CD4-positive, alpha-beta T cell (primary cell): Measurements from ENCODE around the gene CALCOCO2. TPM values are rescaled to one million over a fixed set of nuclear protein-coding genes. Genes with fewer than 3 reads are reported as not detected.

ENCODE experiments used
- ATAC-seq: fragments of 200-7000 bp; cut with Tn5 transposase; one replicate; pipeline ENCODE4 v1.10.0; 2022; ENCODE audit warnings: mild to moderate bottlenecking; ENCODE audit not compliant: poor library complexity
- CTCF ChIA-PET: fragments of 350-600 bp; sonication (Branson Sonifier 250); formaldehyde crosslinking; loops from one replicate; lab custom pipeline; 2021; ENCODE audit warnings: antibody characterized with exemption, inconsistent platforms; lab: Charles Lee
- POLR2A ChIA-PET: fragments of 350-600 bp; sonication (Branson Sonifier 250); formaldehyde crosslinking; loops from one replicate; lab custom pipeline; 2021; ENCODE audit warnings: antibody characterized with exemption, inconsistent platforms; lab: Charles Lee
- DNase-seq, 14 experiments: peaks; one replicate each; pipeline ENCODE4 v3.0.0-alpha.2; 2013 to 2020; ENCODE audit warnings: mixed read lengths in 2 of 14
- H3K27ac ChIP-seq, 2 donors: one replicate each; pipeline versions ENCODE4 v1.5.1 to v1.7.0; 2013; ENCODE audit warnings: low read length in 2 of 2, low read depth in 1 of 2, mild to moderate bottlenecking in 1 of 2
- H3K27me3 ChIP-seq, 2 experiments: 1 replicate in 1 of 2; 2 replicates in 1 of 2; pipeline versions ENCODE4 v1.6.1 to v1.7.0; 2013; ENCODE audit warnings: low read length in 2 of 2, control low read depth in 1 of 2, mild to moderate bottlenecking in 1 of 2, moderate library complexity in 1 of 2; ENCODE audit not compliant: insufficient read depth in 2 of 2, control insufficient read depth in 1 of 2
- H3K36me3 ChIP-seq: one replicate; pipeline ENCODE4 v1.6.1; 2013; ENCODE audit warnings: low read length, control low read depth; ENCODE audit not compliant: insufficient read depth
- H3K4me1 ChIP-seq: one replicate; pipeline ENCODE4 v1.6.1; 2013; ENCODE audit warnings: low read length, control low read depth; ENCODE audit not compliant: insufficient read depth
- H3K4me3 ChIP-seq: one replicate; pipeline ENCODE4 v1.5.1; 2013; ENCODE audit warnings: mild to moderate bottlenecking, low read length, moderate library complexity
- H3K9me3 ChIP-seq, 2 experiments: 1 replicate in 1 of 2; 2 replicates in 1 of 2; pipeline versions ENCODE4 v1.6.1 to v1.7.0; 2013; ENCODE audit warnings: low read length in 2 of 2, mild to moderate bottlenecking in 2 of 2, control low read depth in 1 of 2, moderate library complexity in 1 of 2; ENCODE audit not compliant: control insufficient read depth in 1 of 2, insufficient read depth in 1 of 2
- H3K27ac Mint-ChIP-seq: one replicate; pipeline ENCODE4 v1.8.0; 2020; ENCODE audit warnings: mixed read lengths
- H3K27me3 Mint-ChIP-seq: one replicate; pipeline ENCODE4 v1.8.0; 2021; ENCODE audit warnings: mixed read lengths
- H3K36me3 Mint-ChIP-seq: one replicate; pipeline ENCODE4 v1.8.0; 2021; ENCODE audit warnings: low read depth, mixed read lengths
- H3K4me1 Mint-ChIP-seq: one replicate; pipeline ENCODE4 v1.8.0; 2021; ENCODE audit warnings: low read depth, mixed read lengths
- H3K4me3 Mint-ChIP-seq: one replicate; pipeline ENCODE4 v1.8.0; 2020; ENCODE audit warnings: mild to moderate bottlenecking, mixed read lengths
- H3K9me3 Mint-ChIP-seq: one replicate; pipeline ENCODE4 v1.8.0; 2020; ENCODE audit warnings: mixed read lengths
- intact Hi-C, 2 experiments: fragments of 100-400 bp; cut with DNase I in 1 of 2; cut with micrococcal nuclease in 1 of 2; formaldehyde crosslinking; loops; one replicate each; pipeline versions ENCODE4 v1.15.1 to v1.9.0; 2023 to 2025; cut with DNase I, micrococcal nuclease
- total RNA-seq, 174 experiments: library from RNA in 2 of 174; stranded (reverse) in 2 of 174; gene quantifications; one replicate each; pipeline ENCODE4 v1.2.3 and lab custom pipeline; 2021 to 2026
- TF ChIP-seq, protein P1 (sequence below): fragments of 200-600 bp; IDR thresholded peaks from one replicate; pipeline ENCODE4 v1.8.0; 2022; ENCODE audit warnings: antibody characterized with exemption, mild to moderate bottlenecking

The CALCOCO2 gene
- total RNA-seq, 2 experiments from 2014 or later = 140 to 142 TPM

- intact Hi-C loops = no loop called here
- CTCF ChIA-PET = interaction anchor here (1.4 kb wide), 1 partner anchor 25 kb away, joined by 4 read pairs; no protein-coding TSS in a partner anchor
- H3K4me3 ChIP-seq = no peak overlapping the region
- H3K27me3 ChIP-seq = no peaks in the 10 kb centered on the region
- peak; percentile 41 for ATAC-seq
- H3K4me3 Mint-ChIP-seq = no peak overlapping the region
- TF ChIP-seq, protein P1, sequence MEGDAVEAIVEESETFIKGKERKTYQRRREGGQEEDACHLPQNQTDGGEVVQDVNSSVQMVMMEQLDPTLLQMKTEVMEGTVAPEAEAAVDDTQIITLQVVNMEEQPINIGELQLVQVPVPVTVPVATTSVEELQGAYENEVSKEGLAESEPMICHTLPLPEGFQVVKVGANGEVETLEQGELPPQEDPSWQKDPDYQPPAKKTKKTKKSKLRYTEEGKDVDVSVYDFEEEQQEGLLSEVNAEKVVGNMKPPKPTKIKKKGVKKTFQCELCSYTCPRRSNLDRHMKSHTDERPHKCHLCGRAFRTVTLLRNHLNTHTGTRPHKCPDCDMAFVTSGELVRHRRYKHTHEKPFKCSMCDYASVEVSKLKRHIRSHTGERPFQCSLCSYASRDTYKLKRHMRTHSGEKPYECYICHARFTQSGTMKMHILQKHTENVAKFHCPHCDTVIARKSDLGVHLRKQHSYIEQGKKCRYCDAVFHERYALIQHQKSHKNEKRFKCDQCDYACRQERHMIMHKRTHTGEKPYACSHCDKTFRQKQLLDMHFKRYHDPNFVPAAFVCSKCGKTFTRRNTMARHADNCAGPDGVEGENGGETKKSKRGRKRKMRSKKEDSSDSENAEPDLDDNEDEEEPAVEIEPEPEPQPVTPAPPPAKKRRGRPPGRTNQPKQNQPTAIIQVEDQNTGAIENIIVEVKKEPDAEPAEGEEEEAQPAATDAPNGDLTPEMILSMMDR = no peak
- no peaks in the 10 kb centered on the region for H3K9me3 Mint-ChIP-seq
- no peaks in the 10 kb centered on the region for H3K27me3 Mint-ChIP-seq
- DNase-seq = no peak
- H3K9me3 ChIP-seq = no peaks in the 10 kb centered on the region
- peaks cover 67% of the 10 kb centered on the region for H3K36me3 ChIP-seq
- peaks cover 77% of the 10 kb centered on the region for H3K36me3 Mint-ChIP-seq
- H3K4me1 ChIP-seq = no peaks in the 10 kb centered on the region
- POLR2A ChIA-PET = no interaction called here
- H3K4me1 Mint-ChIP-seq = no peaks in the 10 kb centered on the region
- H3K27ac ChIP-seq = no peak overlapping the region
- H3K27ac Mint-ChIP-seq = no peak overlapping the region
Observed at GRCh38 chr17:48860034-48860433, 29.2 kb downstream of the CALCOCO2 start.

DNA sequence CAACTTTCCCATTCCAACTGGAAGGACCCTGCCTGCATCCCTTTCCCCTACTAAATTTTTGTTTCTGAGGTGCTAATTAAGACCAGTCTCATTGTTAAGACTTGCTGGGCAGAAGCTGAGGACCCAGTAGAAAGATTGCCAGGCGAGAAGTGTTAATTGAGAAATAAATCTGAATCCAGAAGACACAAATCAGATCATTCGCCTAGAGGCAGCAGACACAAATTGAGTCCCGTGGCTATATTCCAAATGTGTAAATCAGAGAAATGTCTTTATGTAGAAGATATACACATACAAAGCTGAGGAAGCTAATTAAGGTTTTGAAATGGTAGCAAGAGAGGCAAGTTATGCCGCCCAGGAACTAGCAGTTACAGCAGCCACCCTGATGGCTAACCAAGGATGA, 29.6 kb downstream of the CALCOCO2 start:
- ChIA-PET POLR2A (no interaction called here), CTCF (interaction anchor here (1.4 kb wide), 1 partner anchor 25 kb away, joined by 4 read pairs; no protein-coding TSS in a partner anchor)
- no peak overlapping the region for H3K4me3 ChIP-seq
- no peak for ATAC-seq
- no peaks in the 10 kb centered on the region for H3K27me3 Mint-ChIP-seq
- no peaks in the 10 kb centered on the region for H3K9me3 Mint-ChIP-seq
- no peaks in the 10 kb centered on the region for H3K4me1 ChIP-seq
- no peak for DNase-seq
- no peak overlapping the region for H3K27ac Mint-ChIP-seq
- no peaks in the 10 kb centered on the region for H3K4me1 Mint-ChIP-seq
- no peaks in the 10 kb centered on the region for H3K27me3 ChIP-seq
- H3K4me3 Mint-ChIP-seq = no peak overlapping the region
- TF ChIP-seq, protein P1 = no peak
- no peak overlapping the region for H3K27ac ChIP-seq
- peaks cover 76% of the 10 kb centered on the region for H3K36me3 Mint-ChIP-seq
- no peaks in the 10 kb centered on the region for H3K9me3 ChIP-seq
- intact Hi-C loops = no loop called here
- H3K36me3 ChIP-seq = peaks cover 64% of the 10 kb centered on the region

DNA sequence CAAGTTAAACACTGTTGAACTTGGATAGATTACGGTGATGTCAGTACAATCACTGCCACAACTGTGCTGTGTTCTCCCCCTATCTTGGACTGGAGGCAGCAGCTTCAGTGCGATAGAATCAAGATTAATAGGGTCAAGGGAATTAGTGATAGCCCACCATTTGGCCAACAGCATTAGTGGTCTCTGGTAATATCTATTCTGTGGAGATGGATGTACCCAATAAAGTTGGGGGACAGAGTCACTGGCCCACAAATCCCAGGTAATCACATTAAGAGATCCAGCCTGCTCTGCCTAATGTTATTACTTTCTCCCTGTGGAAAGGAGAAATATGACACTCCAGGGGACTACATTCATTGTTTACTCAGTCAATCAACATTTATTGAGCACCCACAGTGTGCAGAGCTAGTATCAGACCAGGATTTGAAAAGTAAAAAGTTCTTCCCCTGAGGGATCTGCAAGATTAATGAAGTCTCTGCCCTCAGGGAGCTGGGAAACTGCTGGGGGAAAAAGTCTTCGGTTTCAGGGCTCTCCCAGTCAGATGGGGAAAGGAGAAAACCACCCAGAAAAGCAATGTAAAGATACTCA, 38.2 kb downstream of the CALCOCO2 start:
- no peaks in the 10 kb centered on the region for H3K9me3 Mint-ChIP-seq
- TF ChIP-seq, protein P1 = no peak
- peaks cover 7% of the 10 kb centered on the region for H3K36me3 ChIP-seq
- no peak overlapping the region for H3K4me3 ChIP-seq
- no peak overlapping the region for H3K27ac ChIP-seq
- DNase-seq (no peak), ATAC-seq (no peak)
- CTCF ChIA-PET = no interaction called here
- no peaks in the 10 kb centered on the region for H3K4me1 ChIP-seq
- POLR2A ChIA-PET = no interaction called here
- H3K4me1 Mint-ChIP-seq = no peaks in the 10 kb centered on the region
- H3K27me3 ChIP-seq = no peaks in the 10 kb centered on the region
- intact Hi-C loops = no loop called here
- no peak overlapping the region for H3K27ac Mint-ChIP-seq
- no peaks in the 10 kb centered on the region for H3K27me3 Mint-ChIP-seq
- H3K36me3 Mint-ChIP-seq = peaks cover 20% of the 10 kb centered on the region
- H3K4me3 Mint-ChIP-seq = no peak overlapping the region
- H3K9me3 ChIP-seq = no peaks in the 10 kb centered on the region
